ENCODE results near the gene PDZRN3. TPM values are rescaled to one million over a fixed set of nuclear protein-coding genes. Genes with fewer than 3 reads are reported as not detected.

Gene PDZRN3
- total and polyA plus RNA-seq, 2 experiments from 2014 or later: 42.9 to 60.5 TPM

DNA sequence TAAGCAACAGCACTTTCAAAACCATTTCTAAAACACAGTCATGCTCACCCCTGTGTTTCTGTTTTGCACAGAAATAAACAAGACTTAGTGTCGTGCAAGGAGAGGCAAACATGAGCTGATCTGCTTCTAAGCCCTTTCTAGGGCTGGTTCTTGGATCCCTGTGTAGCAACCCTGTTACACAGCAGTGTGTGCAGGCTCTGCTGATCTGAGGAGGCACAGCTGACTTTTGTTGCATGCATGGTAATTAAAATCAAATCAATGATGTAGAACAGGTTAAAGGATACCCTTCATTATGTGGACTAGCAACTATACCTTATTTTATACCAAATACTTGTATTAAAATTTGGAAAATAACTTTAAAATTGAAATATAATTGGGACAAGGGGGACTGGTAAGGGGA is 234.8 kb downstream of the PDZRN3 start:
- Histone ChIP-seq H3K9me2 (replicated peaks; ENCODE audit: insufficient read depth) (no peaks in the 10 kb centered on the region), H3K4me3 (no peak overlapping the region), H3K4me1 (ENCODE audit: insufficient read depth) (no peaks in the 10 kb centered on the region), H3K36me3 (replicated peaks; ENCODE audit: insufficient read depth, low read depth) (peaks cover 4% of the 10 kb centered on the region), H2AFZ (no peak overlapping the region), H3K27me3 (no peaks in the 10 kb centered on the region), H4K20me1 (ENCODE audit: insufficient read depth, poor library complexity, severe bottlenecking) (no peaks in the 10 kb centered on the region), H3K9me3 (ENCODE audit: low read depth) (no peaks in the 10 kb centered on the region), H3K4me2 (no peak overlapping the region), H3K27ac (no peak overlapping the region), H3K79me2 (no peaks in the 10 kb centered on the region)
- WGBS (ENCODE audit: low lambda C conversion rate, missing lambda C conversion rate): 93% methylated on average over 1 of the region's 1 CpG
- DNase-seq (ENCODE audit: low spot score): no peak
- TF ChIP-seq EZH2phosphoT487 (IDR thresholded peaks at IDR 0.05; ENCODE audit: low read depth, severe bottlenecking, unreplicated experiment) (no peak), EZH2 (IDR thresholded peaks at IDR 0.05; ENCODE audit: borderline replicate concordance) (no peak)
- TF ChIP-seq, protein P1, sequence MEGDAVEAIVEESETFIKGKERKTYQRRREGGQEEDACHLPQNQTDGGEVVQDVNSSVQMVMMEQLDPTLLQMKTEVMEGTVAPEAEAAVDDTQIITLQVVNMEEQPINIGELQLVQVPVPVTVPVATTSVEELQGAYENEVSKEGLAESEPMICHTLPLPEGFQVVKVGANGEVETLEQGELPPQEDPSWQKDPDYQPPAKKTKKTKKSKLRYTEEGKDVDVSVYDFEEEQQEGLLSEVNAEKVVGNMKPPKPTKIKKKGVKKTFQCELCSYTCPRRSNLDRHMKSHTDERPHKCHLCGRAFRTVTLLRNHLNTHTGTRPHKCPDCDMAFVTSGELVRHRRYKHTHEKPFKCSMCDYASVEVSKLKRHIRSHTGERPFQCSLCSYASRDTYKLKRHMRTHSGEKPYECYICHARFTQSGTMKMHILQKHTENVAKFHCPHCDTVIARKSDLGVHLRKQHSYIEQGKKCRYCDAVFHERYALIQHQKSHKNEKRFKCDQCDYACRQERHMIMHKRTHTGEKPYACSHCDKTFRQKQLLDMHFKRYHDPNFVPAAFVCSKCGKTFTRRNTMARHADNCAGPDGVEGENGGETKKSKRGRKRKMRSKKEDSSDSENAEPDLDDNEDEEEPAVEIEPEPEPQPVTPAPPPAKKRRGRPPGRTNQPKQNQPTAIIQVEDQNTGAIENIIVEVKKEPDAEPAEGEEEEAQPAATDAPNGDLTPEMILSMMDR (IDR thresholded peaks at IDR 0.05; ENCODE audit: poor library complexity): no peak

DNA sequence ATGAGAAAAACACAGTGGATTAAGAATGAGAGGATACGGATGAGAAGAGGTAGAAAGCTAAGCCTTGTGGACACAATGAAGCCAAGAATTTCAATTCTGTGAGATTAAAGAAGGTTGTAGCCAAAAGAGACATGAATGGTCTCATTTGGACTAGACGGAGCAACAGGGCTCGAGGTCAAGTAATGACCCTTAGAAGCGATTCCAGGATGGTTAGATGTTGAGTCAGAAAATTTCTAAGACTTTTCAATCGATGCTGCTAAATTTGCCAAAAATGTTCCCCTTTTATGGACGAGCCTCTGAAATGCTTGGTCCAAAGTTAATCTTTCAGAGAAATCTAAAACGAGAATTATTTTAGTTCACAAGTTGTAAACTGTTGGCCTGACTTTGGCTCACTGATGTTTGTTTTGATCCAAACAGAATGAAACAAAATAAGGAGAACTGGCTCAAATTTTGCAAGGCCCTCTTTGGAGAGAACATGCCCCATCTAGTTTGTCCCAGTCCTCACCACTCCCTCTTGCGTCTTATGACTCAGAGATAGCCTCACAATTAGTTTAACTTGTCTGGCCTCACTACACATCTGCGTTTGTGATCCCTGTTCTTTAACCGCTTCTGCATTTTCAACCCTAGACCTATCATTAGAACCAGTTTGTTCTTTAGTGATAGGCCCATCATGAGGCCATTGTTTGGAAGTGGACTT is 235.5 kb downstream of the PDZRN3 start:
- H3K9me3 ChIP-seq (ENCODE audit: low read depth): no peaks in the 10 kb centered on the region
- no peaks in the 10 kb centered on the region for H3K9me2 ChIP-seq (replicated peaks; ENCODE audit: insufficient read depth)
- H3K27ac ChIP-seq: no peak overlapping the region
- no peak overlapping the region for H2AFZ ChIP-seq
- H3K4me3 ChIP-seq: no peak overlapping the region
- peaks cover 4% of the 10 kb centered on the region for H3K36me3 ChIP-seq (replicated peaks; ENCODE audit: insufficient read depth, low read depth)
- H4K20me1 ChIP-seq (ENCODE audit: insufficient read depth, poor library complexity, severe bottlenecking): no peaks in the 10 kb centered on the region
- H3K4me2 ChIP-seq: no peak overlapping the region
- DNase-seq (ENCODE audit: low spot score): no peak
- H3K27me3 ChIP-seq: no peaks in the 10 kb centered on the region
- no peaks in the 10 kb centered on the region for H3K4me1 ChIP-seq (ENCODE audit: insufficient read depth)
- 95% methylated on average over 10 of the region's 10 CpGs for WGBS (ENCODE audit: low lambda C conversion rate, missing lambda C conversion rate)
- TF ChIP-seq EZH2 (IDR thresholded peaks at IDR 0.05; ENCODE audit: borderline replicate concordance) (no peak), EZH2phosphoT487 (IDR thresholded peaks at IDR 0.05; ENCODE audit: low read depth, severe bottlenecking, unreplicated experiment) (no peak)
- TF ChIP-seq, protein P1 (IDR thresholded peaks at IDR 0.05; ENCODE audit: poor library complexity): no peak
- H3K79me2 ChIP-seq: no peaks in the 10 kb centered on the region

DNA sequence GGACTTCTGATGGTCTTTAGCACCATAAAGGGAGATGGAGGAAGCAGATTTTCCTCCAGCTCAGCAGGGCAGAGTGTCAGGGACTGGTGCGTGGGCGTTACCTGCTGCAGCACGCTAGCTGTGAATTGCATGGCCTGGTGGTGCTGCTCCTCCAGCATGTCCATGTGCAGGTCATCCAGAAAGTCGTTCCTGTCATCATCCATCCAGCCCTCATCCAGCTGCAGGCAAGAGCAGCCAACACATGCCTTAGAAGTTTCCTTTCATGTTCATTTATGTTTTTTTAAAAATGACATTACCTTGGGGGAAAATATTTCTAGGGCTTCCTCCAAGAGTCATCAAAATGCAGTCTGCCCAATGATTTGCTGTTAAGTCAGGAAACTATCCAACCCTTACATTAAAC is 239.2 kb downstream of the PDZRN3 start:
- TF ChIP-seq, protein P1 (IDR thresholded peaks at IDR 0.05; ENCODE audit: poor library complexity): no peak
- TF ChIP-seq EZH2phosphoT487 (IDR thresholded peaks at IDR 0.05; ENCODE audit: low read depth, severe bottlenecking, unreplicated experiment) (no peak), EZH2 (IDR thresholded peaks at IDR 0.05; ENCODE audit: borderline replicate concordance) (no peak)
- Histone ChIP-seq H4K20me1 (ENCODE audit: insufficient read depth, poor library complexity, severe bottlenecking) (no peaks in the 10 kb centered on the region), H3K27me3 (no peaks in the 10 kb centered on the region), H3K27ac (no peak overlapping the region), H3K4me2 (no peak overlapping the region), H3K4me1 (ENCODE audit: insufficient read depth) (no peaks in the 10 kb centered on the region), H3K4me3 (no peak overlapping the region), H3K79me2 (no peaks in the 10 kb centered on the region), H3K9me3 (ENCODE audit: low read depth) (no peaks in the 10 kb centered on the region), H3K36me3 (replicated peaks; ENCODE audit: insufficient read depth, low read depth) (peaks cover 8% of the 10 kb centered on the region), H2AFZ (no peak overlapping the region), H3K9me2 (replicated peaks; ENCODE audit: insufficient read depth) (no peaks in the 10 kb centered on the region)
- no peak for DNase-seq (ENCODE audit: low spot score)
- 95% methylated on average over 4 of the region's 4 CpGs for WGBS (ENCODE audit: low lambda C conversion rate, missing lambda C conversion rate)
